IMR-90 (cell line): ENCODE measurements around the gene AASS. TPM values are rescaled to one million over a fixed set of nuclear protein-coding genes. Genes with fewer than 3 reads are reported as not detected.

Experiments
- ATAC-seq: fragments of 200-7000 bp; cut with Tn5 transposase; 2 replicates; pipeline ENCODE4 v1.9.1; 2020; ENCODE audit warnings: low read depth, mild to moderate bottlenecking, moderate library complexity
- BruUV-seq: library from RNA; stranded (reverse); fragments of 400-500 nt; replicated peaks from 2 replicates; lab custom pipeline; 2021; lab: Mats Ljungman, UMichigan
- CTCF ChIA-PET: fragments of 300-600 bp; formaldehyde crosslinking; extraction: SDS; loops from one replicate; lab custom pipeline; 2021; ENCODE audit warnings: antibody characterized with exemption; lab: Yijun Ruan, JAX
- POLR2A ChIA-PET: fragments of 300-600 bp; sonication (Branson Sonifier 250); formaldehyde crosslinking; loops from one replicate; lab custom pipeline; 2022; ENCODE audit warnings: antibody characterized with exemption; ENCODE audit not compliant: unreplicated experiment; lab: Charles Lee
- DNase-seq: peaks from one replicate; pipeline ENCODE4 v3.0.0; 2013
- H2AFZ ChIP-seq: replicated peaks from 2 replicates; pipeline ENCODE3; 2013; ENCODE audit warnings: low read length, mild to moderate bottlenecking; ENCODE audit not compliant: poor library complexity
- H2AK5ac ChIP-seq: 2 replicates; pipeline ENCODE4 v1.6.1; 2013; ENCODE audit warnings: low read depth, low read length, inconsistent platforms
- H2AK9ac ChIP-seq: replicated peaks from 2 replicates; pipeline ENCODE3; 2013; ENCODE audit warnings: mild to moderate bottlenecking, low read depth, low read length, moderate library complexity; ENCODE audit not compliant: poor library complexity
- H2BK120ac ChIP-seq: 2 replicates; pipeline ENCODE4 v1.6.1; 2013; ENCODE audit warnings: low read depth, low read length, inconsistent platforms
- H2BK15ac ChIP-seq: 3 replicates; pipeline ENCODE4 v1.6.1; 2013; ENCODE audit warnings: low read depth, low read length, inconsistent platforms
- H2BK20ac ChIP-seq: 2 replicates; pipeline ENCODE4 v1.6.1; 2013; ENCODE audit warnings: low read depth, mild to moderate bottlenecking, inconsistent platforms, low read length, moderate library complexity
- H2BK5ac ChIP-seq: 2 replicates; pipeline ENCODE4 v1.6.1; 2013; ENCODE audit warnings: mild to moderate bottlenecking, low read depth, low read length, inconsistent platforms; ENCODE audit not compliant: poor library complexity, severe bottlenecking
- H3K14ac ChIP-seq: replicated peaks from 2 replicates; pipeline ENCODE4 v1.6.1; 2013; ENCODE audit warnings: low read depth, low read length, inconsistent platforms
- H3K18ac ChIP-seq: 2 replicates; pipeline ENCODE4 v1.6.1; 2013; ENCODE audit warnings: low read depth, low read length, control low read depth
- H3K23ac ChIP-seq: 2 replicates; pipeline ENCODE4 v1.6.1; 2013; ENCODE audit warnings: low read depth, low read length, inconsistent platforms
- H3K27ac ChIP-seq: 2 replicates; pipeline ENCODE4 v1.5.1; 2013; ENCODE audit warnings: mild to moderate bottlenecking, control low read depth, low read length; ENCODE audit not compliant: insufficient read depth
- H3K27me3 ChIP-seq: 2 replicates; pipeline ENCODE4 v1.6.1; 2013; ENCODE audit warnings: low read length; ENCODE audit not compliant: control insufficient read depth, insufficient read depth
- H3K36me3 ChIP-seq: 2 replicates; pipeline ENCODE4 v1.6.1; 2013; ENCODE audit warnings: low read length, mixed read lengths; ENCODE audit not compliant: control insufficient read depth, insufficient read depth
- H3K4ac ChIP-seq: 2 replicates; pipeline ENCODE4 v1.6.1; 2013; ENCODE audit warnings: low read depth, low read length, inconsistent platforms
- H3K4me1 ChIP-seq: 2 replicates; pipeline ENCODE4 v1.6.1; 2013; ENCODE audit warnings: low read length, mixed read lengths; ENCODE audit not compliant: control insufficient read depth, insufficient read depth
- H3K4me2 ChIP-seq: 2 replicates; pipeline ENCODE4 v1.6.1; 2013; ENCODE audit warnings: low read depth, mild to moderate bottlenecking, control low read depth, low read length, moderate library complexity
- H3K4me3 ChIP-seq: 2 replicates; pipeline ENCODE4 v1.5.1; 2013; ENCODE audit warnings: low read depth, mild to moderate bottlenecking, control low read depth, low read length, moderate library complexity; ENCODE audit not compliant: insufficient read depth
- H3K56ac ChIP-seq: 2 replicates; pipeline ENCODE4 v1.6.1; 2013; ENCODE audit warnings: low read length, inconsistent platforms; ENCODE audit not compliant: insufficient read depth; ENCODE audit errors: extremely low read depth
- H3K79me1 ChIP-seq, 2 experiments: 2 replicates each; pipeline ENCODE4 v1.6.1; 2013; ENCODE audit warnings: low read length in 2 of 2, inconsistent platforms in 1 of 2, low read depth in 1 of 2
- H3K9ac ChIP-seq: 2 replicates; pipeline ENCODE4 v1.6.1; 2013; ENCODE audit warnings: low read depth, low read length, control low read depth
- H3K9me1 ChIP-seq: 2 replicates; pipeline ENCODE4 v1.6.1; 2013; ENCODE audit warnings: low read length, inconsistent platforms; ENCODE audit not compliant: insufficient read depth
- H3K9me3 ChIP-seq: 2 replicates; pipeline ENCODE4 v1.6.1; 2013; ENCODE audit warnings: low read length; ENCODE audit not compliant: control insufficient read depth, insufficient read depth
- H4K20me1 ChIP-seq: 2 replicates; pipeline ENCODE4 v1.6.1; 2013; ENCODE audit warnings: low read length, inconsistent platforms; ENCODE audit not compliant: insufficient read depth
- H4K5ac ChIP-seq: 2 replicates; pipeline ENCODE4 v1.6.1; 2013; ENCODE audit warnings: mild to moderate bottlenecking, low read depth, low read length, control low read depth
- H4K8ac ChIP-seq, 2 experiments: 2 replicates each; pipeline ENCODE4 v1.6.1; 2013; ENCODE audit warnings: low read depth in 2 of 2, low read length in 2 of 2, control low read depth in 1 of 2, inconsistent platforms in 1 of 2
- H4K91ac ChIP-seq: 2 replicates; pipeline ENCODE4 v1.6.1; 2013; ENCODE audit warnings: low read depth, low read length, inconsistent platforms; ENCODE audit not compliant: insufficient read depth
- CEBPB ChIP-seq: IDR thresholded peaks from 2 replicates; pipeline ENCODE4 v1.6.1; 2012; ENCODE audit warnings: low read depth, low read length, improper control_type of control experiment
- CHD1 ChIP-seq: IDR thresholded peaks from 2 replicates; pipeline ENCODE4 v1.6.1; 2012; ENCODE audit warnings: low read depth, low read length, improper control_type of control experiment
- MAFK ChIP-seq: IDR thresholded peaks from 2 replicates; pipeline ENCODE4 v1.6.1; 2012; ENCODE audit warnings: low read depth, low read length, improper control_type of control experiment
- MAZ ChIP-seq: IDR thresholded peaks from 2 replicates; pipeline ENCODE4 v1.6.1; 2012; ENCODE audit warnings: low read depth, mild to moderate bottlenecking, low read length, improper control_type of control experiment, moderate library complexity, borderline replicate concordance
- NFE2L2 ChIP-seq: fragments of 150-350 bp; IDR thresholded peaks from 2 replicates; pipeline ENCODE4 v1.6.1; 2016; ENCODE audit warnings: low read depth, mild to moderate bottlenecking, low read length
- RAD21 ChIP-seq: IDR thresholded peaks from 2 replicates; pipeline ENCODE4 v1.6.1; 2012; ENCODE audit warnings: low read length, improper control_type of control experiment
- RFX5 ChIP-seq: IDR thresholded peaks from 2 replicates; pipeline ENCODE4 v1.8.0; 2012; ENCODE audit warnings: low read depth, mild to moderate bottlenecking, low read length, moderate library complexity
- WGBS, 2 experiments: methylation state at CpG; one replicate each; pipeline versions ENCODE4 v1.1.5 to v1.1.7; 2013; ENCODE audit warnings: missing lambda C conversion rate in 2 of 2; ENCODE audit not compliant: insufficient read length in 1 of 2; ENCODE audit errors: extremely low coverage in 2 of 2; 5-methylcytosine and 5-hydroxymethylcytosine counted together
- dilution Hi-C: fragments of 300-500 bp; cut with HindIII; formaldehyde crosslinking; loops from one replicate; pipeline ENCODE4 v1.14.3; 2018; ENCODE audit warnings: low sequenced_read_pairs; ENCODE audit not compliant: unreplicated experiment
- in situ Hi-C: fragments of 300-500 bp; cut with MboI; formaldehyde crosslinking; loops from 3 replicates; pipeline ENCODE4 v1.14.3; 2019; ENCODE audit warnings: low sequenced_read_pairs, inconsistent platforms, mixed read lengths
- intact Hi-C: fragments of 100-400 bp; cut with micrococcal nuclease; formaldehyde crosslinking; loops from 2 replicates; pipeline ENCODE4 v1.10.0; 2022
- polyA plus RNA-seq, 3 experiments: library from polyadenylated mRNA; depleted of rRNA; stranded (reverse); fragments of >200 nt; gene quantifications; 2 replicates each; pipeline ENCODE4 v1.2.3, GENCODE V29; 2012; ENCODE audit warnings: low replicate concordance in 1 of 3
- total RNA-seq: library from RNA; depleted of rRNA; stranded (reverse); fragments of >200 nt; gene quantifications from 2 replicates; pipeline ENCODE4 v1.2.3, GENCODE V29; 2012
- TF ChIP-seq, protein P1 (sequence below): fragments of 150-350 bp; IDR thresholded peaks from 2 replicates; pipeline ENCODE4 v1.6.1; 2017; ENCODE audit warnings: mild to moderate bottlenecking, antibody characterized with exemption, low read length, low read depth
- TF ChIP-seq, protein P2 (sequence below): fragments of 150-350 bp; IDR thresholded peaks from 2 replicates; pipeline ENCODE4 v1.6.1; 2016; ENCODE audit warnings: low read depth, mild to moderate bottlenecking, low read length, moderate library complexity, borderline replicate concordance
- TF ChIP-seq, protein P3 (sequence below): conservative IDR thresholded peaks from 2 replicates; pipeline ENCODE4 v1.5.1; 2012; ENCODE audit warnings: mild to moderate bottlenecking, low read depth, low read length, improper control_type of control experiment

AASS gene
- total and polyA plus RNA-seq, 2 of the 4 experiments (the other 2 are of a cell fraction): 6.1 to 12.9 TPM

DNA sequence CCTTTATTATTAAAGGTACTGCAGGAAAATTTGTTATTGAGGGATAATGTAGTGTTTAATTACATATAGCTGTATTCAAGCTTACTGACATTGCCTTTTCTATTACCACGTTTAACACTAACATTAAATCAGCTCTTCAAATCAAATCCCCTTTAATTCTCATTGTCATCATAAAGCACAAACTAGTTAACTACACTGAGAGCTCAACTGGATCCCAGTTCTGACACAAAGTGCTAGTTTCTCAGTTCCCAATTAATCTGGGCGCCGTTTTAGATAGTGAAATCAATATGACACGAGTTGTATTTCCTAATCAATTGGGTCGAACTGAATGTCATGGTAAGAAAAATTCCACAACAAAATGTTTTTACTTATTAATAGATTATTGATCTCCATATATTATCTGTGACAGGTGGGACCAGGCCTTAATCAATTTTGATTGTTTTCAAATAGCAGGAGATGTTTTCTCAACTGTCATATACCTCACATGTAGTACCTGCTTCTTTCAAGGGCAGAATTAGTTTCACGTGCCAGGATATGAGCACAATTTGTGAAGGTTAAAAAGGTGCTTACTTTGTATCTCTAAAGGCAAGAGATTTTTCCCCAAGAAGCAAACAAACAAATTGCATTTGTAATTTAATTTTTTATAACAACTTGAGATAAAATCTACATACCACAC lies 71.0 kb downstream of the AASS start:
- Histone ChIP-seq H4K5ac (no peak overlapping the region), H2BK120ac (no peak overlapping the region), H2AK9ac (no peak overlapping the region), H4K8ac (no peak overlapping the region), H3K14ac (no peak overlapping the region), H4K91ac (no peak overlapping the region), H3K23ac (no peak overlapping the region), H4K20me1 (no peaks in the 10 kb centered on the region), H2BK5ac (no peak overlapping the region), H3K27ac (no peak overlapping the region), H3K56ac (no peak overlapping the region), H3K4me3 (no peak overlapping the region), H2AK5ac (no peak overlapping the region), H3K9me3 (no peaks in the 10 kb centered on the region), H3K79me1 (no peaks in the 10 kb centered on the region), H3K9ac (no peak overlapping the region), H3K4ac (no peak overlapping the region), H3K36me3 (peaks cover 4% of the 10 kb centered on the region; the same call in 1 of the 2 replicates), H3K4me2 (no peak overlapping the region), H3K9me1 (no peaks in the 10 kb centered on the region), H3K27me3 (no peaks in the 10 kb centered on the region), H2BK15ac (no peak overlapping the region), H3K4me1 (no peaks in the 10 kb centered on the region), H3K18ac (no peak overlapping the region), H2AFZ (no peak overlapping the region), H2BK20ac (no peak overlapping the region)
- in situ Hi-C loops (no loop called here), dilution Hi-C loops (no loop called here), intact Hi-C loops (no loop called here)
- CTCF ChIA-PET: no interaction called here
- WGBS, 2 experiments: 100% methylated on average over 1 of the region's 6 CpGs; no CpG with 5 or more reads in 1 of the 2 experiments
- no peak for ATAC-seq
- no TSS peak for BruUV-seq
- TF ChIP-seq NFE2L2: no peak
- TF ChIP-seq, protein P1, sequence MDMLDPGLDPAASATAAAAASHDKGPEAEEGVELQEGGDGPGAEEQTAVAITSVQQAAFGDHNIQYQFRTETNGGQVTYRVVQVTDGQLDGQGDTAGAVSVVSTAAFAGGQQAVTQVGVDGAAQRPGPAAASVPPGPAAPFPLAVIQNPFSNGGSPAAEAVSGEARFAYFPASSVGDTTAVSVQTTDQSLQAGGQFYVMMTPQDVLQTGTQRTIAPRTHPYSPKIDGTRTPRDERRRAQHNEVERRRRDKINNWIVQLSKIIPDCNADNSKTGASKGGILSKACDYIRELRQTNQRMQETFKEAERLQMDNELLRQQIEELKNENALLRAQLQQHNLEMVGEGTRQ: no peak
- TF ChIP-seq, protein P2, sequence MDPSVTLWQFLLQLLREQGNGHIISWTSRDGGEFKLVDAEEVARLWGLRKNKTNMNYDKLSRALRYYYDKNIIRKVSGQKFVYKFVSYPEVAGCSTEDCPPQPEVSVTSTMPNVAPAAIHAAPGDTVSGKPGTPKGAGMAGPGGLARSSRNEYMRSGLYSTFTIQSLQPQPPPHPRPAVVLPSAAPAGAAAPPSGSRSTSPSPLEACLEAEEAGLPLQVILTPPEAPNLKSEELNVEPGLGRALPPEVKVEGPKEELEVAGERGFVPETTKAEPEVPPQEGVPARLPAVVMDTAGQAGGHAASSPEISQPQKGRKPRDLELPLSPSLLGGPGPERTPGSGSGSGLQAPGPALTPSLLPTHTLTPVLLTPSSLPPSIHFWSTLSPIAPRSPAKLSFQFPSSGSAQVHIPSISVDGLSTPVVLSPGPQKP: no peak
- TF ChIP-seq RAD21: no peak
- no peak for TF ChIP-seq CEBPB
- no peak for TF ChIP-seq MAFK
- no peak for TF ChIP-seq MAZ
- TF ChIP-seq, protein P3, sequence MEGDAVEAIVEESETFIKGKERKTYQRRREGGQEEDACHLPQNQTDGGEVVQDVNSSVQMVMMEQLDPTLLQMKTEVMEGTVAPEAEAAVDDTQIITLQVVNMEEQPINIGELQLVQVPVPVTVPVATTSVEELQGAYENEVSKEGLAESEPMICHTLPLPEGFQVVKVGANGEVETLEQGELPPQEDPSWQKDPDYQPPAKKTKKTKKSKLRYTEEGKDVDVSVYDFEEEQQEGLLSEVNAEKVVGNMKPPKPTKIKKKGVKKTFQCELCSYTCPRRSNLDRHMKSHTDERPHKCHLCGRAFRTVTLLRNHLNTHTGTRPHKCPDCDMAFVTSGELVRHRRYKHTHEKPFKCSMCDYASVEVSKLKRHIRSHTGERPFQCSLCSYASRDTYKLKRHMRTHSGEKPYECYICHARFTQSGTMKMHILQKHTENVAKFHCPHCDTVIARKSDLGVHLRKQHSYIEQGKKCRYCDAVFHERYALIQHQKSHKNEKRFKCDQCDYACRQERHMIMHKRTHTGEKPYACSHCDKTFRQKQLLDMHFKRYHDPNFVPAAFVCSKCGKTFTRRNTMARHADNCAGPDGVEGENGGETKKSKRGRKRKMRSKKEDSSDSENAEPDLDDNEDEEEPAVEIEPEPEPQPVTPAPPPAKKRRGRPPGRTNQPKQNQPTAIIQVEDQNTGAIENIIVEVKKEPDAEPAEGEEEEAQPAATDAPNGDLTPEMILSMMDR: no peak
- TF ChIP-seq RFX5: no peak
- no peak for TF ChIP-seq CHD1
- POLR2A ChIA-PET: no interaction called here
- no peak for DNase-seq
